RWPE2 (cell line): ENCODE results near the gene SMURF1.
A peak's percentile ranks its signal among the peaks of the same experiment; 100 is the strongest.

Source experiments
- ATAC-seq: fragments of 200-7000 bp; cut with Tn5 transposase; 3 replicates; pipeline ENCODE4 v1.9.1; 2021; ENCODE audit warnings: low read depth
- DNase-seq: peaks from one replicate; pipeline ENCODE4 v3.0.0-alpha.2; 2020; ENCODE audit warnings: low spot score
- H3K27ac ChIP-seq: fragments of 450-650 bp; 2 replicates; pipeline ENCODE4 v1.5.1; 2017; ENCODE audit warnings: mild to moderate bottlenecking; ENCODE audit not compliant: poor library complexity, severe bottlenecking
- H3K27me3 ChIP-seq: fragments of 250-450 bp; sonication (Bioruptor Pico); 2 replicates; pipeline ENCODE4 v1.5.1; 2021; ENCODE audit warnings: mild to moderate bottlenecking, moderate library complexity; ENCODE audit not compliant: insufficient read depth, poor library complexity, severe bottlenecking
- H3K36me3 ChIP-seq: fragments of 250-450 bp; sonication (Bioruptor Pico); 2 replicates; pipeline ENCODE4 v1.5.1; 2020; ENCODE audit warnings: low read depth, mild to moderate bottlenecking, moderate library complexity
- H3K4me1 ChIP-seq: fragments of 250-450 bp; sonication (Bioruptor Pico); 2 replicates; pipeline ENCODE4 v1.5.1; 2021; ENCODE audit warnings: mild to moderate bottlenecking, moderate library complexity; ENCODE audit not compliant: insufficient read depth, poor library complexity, severe bottlenecking
- H3K4me3 ChIP-seq: fragments of 250-450 bp; sonication (Bioruptor Pico); 2 replicates; pipeline ENCODE4 v1.5.1; 2021; ENCODE audit warnings: mild to moderate bottlenecking, moderate library complexity; ENCODE audit not compliant: severe bottlenecking
- H3K9me3 ChIP-seq: fragments of 250-450 bp; sonication (Bioruptor Pico); 2 replicates; pipeline ENCODE4 v1.5.1; 2021; ENCODE audit warnings: mild to moderate bottlenecking, moderate library complexity; ENCODE audit not compliant: severe bottlenecking
- TF ChIP-seq, protein P1 (sequence below): fragments of 450-650 bp; IDR thresholded peaks from one replicate; pipeline ENCODE4 v1.5.1; 2017; ENCODE audit warnings: mild to moderate bottlenecking, moderate library complexity; ENCODE audit not compliant: poor library complexity, severe bottlenecking

SMURF1 gene

DNA sequence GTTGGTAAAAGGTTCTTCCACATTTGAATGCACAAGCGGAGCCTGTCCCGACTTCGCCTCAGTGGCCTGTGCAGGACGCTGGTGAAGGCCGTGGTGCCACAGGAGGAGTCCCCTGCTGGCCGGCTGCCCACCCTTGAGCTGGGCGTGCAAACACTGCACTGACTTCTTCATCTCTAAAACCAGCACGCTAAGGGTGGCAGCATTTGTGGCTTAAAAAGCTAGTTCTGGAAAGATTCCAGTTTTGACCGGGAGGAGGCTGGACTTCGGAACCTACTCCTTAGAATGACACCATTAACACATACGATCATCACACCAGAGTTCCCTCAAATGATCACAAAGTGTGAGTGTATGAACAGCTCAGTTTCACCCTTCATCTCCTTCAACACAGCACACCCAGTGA lies 102.4 kb downstream of the SMURF1 start:
- Histone ChIP-seq H3K27ac (peak overlapping the region; percentile 42), H3K27me3 (no peaks in the 10 kb centered on the region), H3K36me3 (peaks cover 92% of the 10 kb centered on the region), H3K9me3 (no peaks in the 10 kb centered on the region), H3K4me1 (no peaks in the 10 kb centered on the region), H3K4me3 (no peak overlapping the region)
- TF ChIP-seq, protein P1, sequence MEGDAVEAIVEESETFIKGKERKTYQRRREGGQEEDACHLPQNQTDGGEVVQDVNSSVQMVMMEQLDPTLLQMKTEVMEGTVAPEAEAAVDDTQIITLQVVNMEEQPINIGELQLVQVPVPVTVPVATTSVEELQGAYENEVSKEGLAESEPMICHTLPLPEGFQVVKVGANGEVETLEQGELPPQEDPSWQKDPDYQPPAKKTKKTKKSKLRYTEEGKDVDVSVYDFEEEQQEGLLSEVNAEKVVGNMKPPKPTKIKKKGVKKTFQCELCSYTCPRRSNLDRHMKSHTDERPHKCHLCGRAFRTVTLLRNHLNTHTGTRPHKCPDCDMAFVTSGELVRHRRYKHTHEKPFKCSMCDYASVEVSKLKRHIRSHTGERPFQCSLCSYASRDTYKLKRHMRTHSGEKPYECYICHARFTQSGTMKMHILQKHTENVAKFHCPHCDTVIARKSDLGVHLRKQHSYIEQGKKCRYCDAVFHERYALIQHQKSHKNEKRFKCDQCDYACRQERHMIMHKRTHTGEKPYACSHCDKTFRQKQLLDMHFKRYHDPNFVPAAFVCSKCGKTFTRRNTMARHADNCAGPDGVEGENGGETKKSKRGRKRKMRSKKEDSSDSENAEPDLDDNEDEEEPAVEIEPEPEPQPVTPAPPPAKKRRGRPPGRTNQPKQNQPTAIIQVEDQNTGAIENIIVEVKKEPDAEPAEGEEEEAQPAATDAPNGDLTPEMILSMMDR: no peak
- ATAC-seq (no peak), DNase-seq (no peak)

DNA sequence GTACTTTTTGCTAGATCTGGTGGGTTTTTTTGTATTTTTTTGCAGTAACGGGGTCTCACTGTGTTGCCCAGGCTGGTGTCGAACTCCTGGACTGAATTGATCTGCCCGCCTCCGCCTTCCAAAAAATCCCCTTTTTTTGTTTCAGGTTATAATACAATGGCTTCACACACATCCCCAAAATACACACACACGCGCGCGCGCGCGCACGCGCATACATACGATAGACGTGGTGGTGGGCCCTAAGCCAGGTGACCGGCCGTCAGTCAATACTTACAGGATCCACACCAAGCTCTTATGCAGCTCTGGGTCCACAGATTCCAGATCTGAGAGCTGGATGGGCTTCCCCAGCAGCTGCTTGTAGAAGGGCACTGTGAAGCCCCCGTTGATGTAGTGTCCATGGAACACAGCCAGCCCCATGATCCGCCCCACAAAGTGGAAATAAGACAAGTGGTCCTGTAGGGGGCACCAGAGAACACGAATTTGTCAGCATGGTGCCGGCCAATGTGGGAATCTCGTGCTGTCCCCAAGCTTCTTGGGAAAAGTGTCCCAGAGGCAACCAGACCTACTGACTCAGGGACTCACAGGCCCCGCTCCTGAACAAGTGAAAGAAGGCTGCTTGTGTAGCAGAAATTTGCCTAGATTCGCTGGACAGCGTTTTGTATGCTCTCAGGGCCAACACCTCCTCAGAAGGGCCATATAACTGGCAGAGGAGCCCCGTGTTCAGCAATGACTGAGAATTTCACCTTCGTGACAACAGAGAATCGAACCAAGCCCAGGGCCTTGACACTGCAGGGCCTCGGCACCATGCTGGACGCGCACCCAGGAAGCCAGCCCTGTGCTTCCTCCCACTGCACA lies 103.6 kb downstream of the SMURF1 start:
- no peaks in the 10 kb centered on the region for H3K27me3 ChIP-seq
- no peak overlapping the region for H3K4me3 ChIP-seq
- H3K36me3 ChIP-seq: peaks cover 93% of the 10 kb centered on the region
- peak overlapping the region; percentile 42 for H3K27ac ChIP-seq
- H3K9me3 ChIP-seq: no peaks in the 10 kb centered on the region
- H3K4me1 ChIP-seq: no peaks in the 10 kb centered on the region
- TF ChIP-seq, protein P1: peak; percentile 82
- DNase-seq: no peak
- peak; percentile 64 for ATAC-seq

GRCh38 chr7:99039384-99039891 lies 104.5 kb downstream of the SMURF1 start:
- Histone ChIP-seq H3K4me3 (no peak overlapping the region), H3K27ac (no peak overlapping the region), H3K4me1 (no peaks in the 10 kb centered on the region), H3K9me3 (no peaks in the 10 kb centered on the region), H3K27me3 (no peaks in the 10 kb centered on the region), H3K36me3 (peaks cover 93% of the 10 kb centered on the region)
- DNase-seq (no peak), ATAC-seq (no peak)
- TF ChIP-seq, protein P1: no peak

- Histone ChIP-seq H3K36me3 (peaks cover 93% of the 10 kb centered on the region), H3K9me3 (no peaks in the 10 kb centered on the region), H3K4me1 (no peaks in the 10 kb centered on the region), H3K4me3 (no peak overlapping the region), H3K27ac (no peak overlapping the region), H3K27me3 (no peaks in the 10 kb centered on the region)
- TF ChIP-seq, protein P1: no peak
- ATAC-seq (no peak), DNase-seq (no peak)
Measured at GRCh38 chr7:99038086-99038855, 105.6 kb downstream of the SMURF1 start.
